Nephron progenitor cell (in vitro differentiated cells): ENCODE measurements around the gene STK38.

Source experiments
- DNase-seq: peaks from one replicate; pipeline ENCODE4 v3.0.0; 2021
- H3K27ac Mint-ChIP-seq: 2 replicates; pipeline ENCODE4 v1.8.0; 2021; ENCODE audit warnings: mild to moderate bottlenecking, moderate library complexity, mixed read lengths
- H3K27me3 Mint-ChIP-seq: 2 replicates; pipeline ENCODE4 v1.8.0; 2021; ENCODE audit warnings: mild to moderate bottlenecking, low read depth, mixed read lengths; ENCODE audit not compliant: poor library complexity
- H3K36me3 Mint-ChIP-seq: 2 replicates; pipeline ENCODE4 v1.8.0; 2021; ENCODE audit warnings: low read depth, mixed read lengths
- H3K4me1 Mint-ChIP-seq: 2 replicates; pipeline ENCODE4 v1.8.0; 2021; ENCODE audit warnings: mixed read lengths
- H3K4me3 Mint-ChIP-seq: 2 replicates; pipeline ENCODE4 v1.8.0; 2021; ENCODE audit warnings: mild to moderate bottlenecking, moderate library complexity, mixed read lengths
- H3K9me3 Mint-ChIP-seq: 2 replicates; pipeline ENCODE4 v1.8.0; 2021; ENCODE audit warnings: mild to moderate bottlenecking, moderate library complexity, mixed read lengths
- CTCF ChIP-seq: fragments of 200-600 bp; sonication (generic); IDR thresholded peaks from 2 replicates; pipeline ENCODE4 v1.5.0; 2021; ENCODE audit warnings: antibody characterized with exemption

The STK38 gene

GRCh38 chr6:36571122-36572043, 24.1 kb upstream of the STK38 start:
- H3K27me3 Mint-ChIP-seq, result no peaks in the 10 kb centered on the region
- H3K9me3 Mint-ChIP-seq, result peaks cover 4% of the 10 kb centered on the region
- TF ChIP-seq CTCF, result no peak
- H3K4me1 Mint-ChIP-seq, result no peaks in the 10 kb centered on the region
- no peak for DNase-seq
- H3K27ac Mint-ChIP-seq, result no peak overlapping the region
- no peak overlapping the region for H3K4me3 Mint-ChIP-seq
- H3K36me3 Mint-ChIP-seq, result no peaks in the 10 kb centered on the region

GRCh38 chr6:36570264-36570663, 23.0 kb upstream of the STK38 start:
- DNase-seq, result no peak
- Mint-ChIP-seq H3K36me3 (no peaks in the 10 kb centered on the region), H3K27me3 (no peaks in the 10 kb centered on the region), H3K9me3 (peaks cover 4% of the 10 kb centered on the region), H3K27ac (no peak overlapping the region), H3K4me1 (no peaks in the 10 kb centered on the region), H3K4me3 (no peak overlapping the region)
- TF ChIP-seq CTCF, result no peak

- DNase-seq, result no peak
- Mint-ChIP-seq H3K36me3 (no peaks in the 10 kb centered on the region), H3K27me3 (peaks cover 3% of the 10 kb centered on the region), H3K27ac (no peak overlapping the region), H3K4me3 (no peak overlapping the region), H3K4me1 (peaks cover 23% of the 10 kb centered on the region), H3K9me3 (peaks cover 2% of the 10 kb centered on the region)
- TF ChIP-seq CTCF, result no peak
Observed at GRCh38 chr6:36566418-36566905, 19.2 kb upstream of the STK38 start.

- Mint-ChIP-seq H3K36me3 (no peaks in the 10 kb centered on the region), H3K4me1 (peaks cover 23% of the 10 kb centered on the region), H3K9me3 (no peaks in the 10 kb centered on the region), H3K27ac (no peak overlapping the region), H3K27me3 (peaks cover 9% of the 10 kb centered on the region), H3K4me3 (no peak overlapping the region)
- TF ChIP-seq CTCF, result no peak
- DNase-seq, result no peak
Observed at GRCh38 chr6:36563928-36564284, 16.6 kb upstream of the STK38 start.

GRCh38 chr6:36563237-36563927, 16.1 kb upstream of the STK38 start:
- Mint-ChIP-seq H3K27me3 (peaks cover 9% of the 10 kb centered on the region), H3K4me3 (no peak overlapping the region), H3K36me3 (no peaks in the 10 kb centered on the region), H3K9me3 (no peaks in the 10 kb centered on the region), H3K4me1 (peaks cover 23% of the 10 kb centered on the region), H3K27ac (no peak overlapping the region)
- TF ChIP-seq CTCF, result no peak
- no peak for DNase-seq
